GM19438 (cell line): ENCODE measurements around the gene MOB3C.

Experiments
- ATAC-seq: cut with Tn5 transposase; IDR thresholded peaks from one replicate; pipeline ENCODE4 v1.9.1; 2021; ENCODE audit warnings: low read depth; ENCODE audit not compliant: unreplicated experiment

MOB3C gene

GRCh38 chr1:46580140-46580903, 36.3 kb downstream of the MOB3C start:
- ATAC-seq: no peak

DNA sequence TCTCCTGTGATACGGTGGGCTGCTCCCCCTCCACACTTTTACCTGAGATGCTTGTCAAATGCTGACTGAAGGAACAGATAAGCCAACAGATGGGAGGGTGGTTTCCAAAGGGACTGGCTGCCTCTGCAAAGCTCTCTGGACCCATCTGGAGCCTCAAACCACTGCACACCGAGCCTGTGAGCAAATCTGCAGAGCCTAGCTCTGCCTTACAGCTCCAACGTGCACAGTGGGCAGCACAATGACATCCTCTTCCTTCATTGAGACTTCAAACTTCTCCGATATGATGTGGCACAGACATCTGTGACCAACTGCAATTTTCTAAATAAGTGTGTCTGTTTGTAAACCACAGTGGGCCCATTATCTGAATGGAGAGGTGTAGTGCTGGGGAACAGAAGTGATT, 38.9 kb downstream of the MOB3C start:
- ATAC-seq: no peak

- no peak for ATAC-seq
Observed at GRCh38 chr1:46576596-46576995, 40.0 kb downstream of the MOB3C start.

- ATAC-seq: no peak
Observed at GRCh38 chr1:46575778-46576177, 40.8 kb downstream of the MOB3C start.

DNA sequence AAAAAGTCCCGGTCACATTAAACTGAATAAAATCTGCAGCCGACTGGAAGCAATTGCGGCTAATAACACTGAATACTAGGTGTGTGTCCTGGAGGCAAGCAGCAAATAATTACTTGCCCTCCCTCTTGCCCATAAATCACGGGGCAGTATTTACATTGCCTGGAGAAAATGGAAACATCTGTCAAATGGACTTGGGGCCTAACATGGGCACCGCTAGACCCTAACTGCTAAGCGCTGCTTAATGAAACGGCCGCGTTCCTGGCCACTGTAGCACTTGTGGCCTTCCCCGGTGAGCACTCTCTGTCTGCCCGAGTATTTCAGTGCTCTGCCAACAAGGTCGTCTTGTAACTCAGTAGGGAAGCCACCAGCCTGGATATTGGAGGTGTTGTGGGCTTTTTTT, 41.3 kb downstream of the MOB3C start:
- ATAC-seq: no peak

DNA sequence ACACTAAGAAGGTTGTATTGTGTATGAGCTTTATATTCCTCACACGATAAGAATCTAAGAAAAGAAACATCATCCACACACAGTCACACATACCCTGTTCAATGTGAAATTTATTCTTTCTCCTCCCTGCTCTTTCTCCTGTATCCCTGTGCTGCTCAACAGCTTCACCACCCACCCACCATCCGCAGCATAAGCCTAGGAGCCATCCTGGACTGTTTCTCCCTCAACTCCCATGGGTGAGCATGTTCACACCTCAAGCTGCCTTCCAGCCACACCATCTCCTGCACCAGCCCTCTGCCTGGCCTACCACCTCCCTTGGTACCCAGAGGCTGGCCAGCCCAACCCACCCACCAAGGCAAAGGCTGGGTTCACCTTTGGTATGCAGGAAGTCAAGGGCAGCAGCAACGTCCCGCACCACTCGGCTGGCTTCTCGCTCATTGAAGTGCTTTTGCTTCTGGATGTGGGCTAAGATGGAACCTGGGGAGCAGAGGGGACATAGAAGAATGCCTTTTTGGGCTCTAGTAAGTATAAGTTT, 44.9 kb downstream of the MOB3C start:
- no peak for ATAC-seq

DNA sequence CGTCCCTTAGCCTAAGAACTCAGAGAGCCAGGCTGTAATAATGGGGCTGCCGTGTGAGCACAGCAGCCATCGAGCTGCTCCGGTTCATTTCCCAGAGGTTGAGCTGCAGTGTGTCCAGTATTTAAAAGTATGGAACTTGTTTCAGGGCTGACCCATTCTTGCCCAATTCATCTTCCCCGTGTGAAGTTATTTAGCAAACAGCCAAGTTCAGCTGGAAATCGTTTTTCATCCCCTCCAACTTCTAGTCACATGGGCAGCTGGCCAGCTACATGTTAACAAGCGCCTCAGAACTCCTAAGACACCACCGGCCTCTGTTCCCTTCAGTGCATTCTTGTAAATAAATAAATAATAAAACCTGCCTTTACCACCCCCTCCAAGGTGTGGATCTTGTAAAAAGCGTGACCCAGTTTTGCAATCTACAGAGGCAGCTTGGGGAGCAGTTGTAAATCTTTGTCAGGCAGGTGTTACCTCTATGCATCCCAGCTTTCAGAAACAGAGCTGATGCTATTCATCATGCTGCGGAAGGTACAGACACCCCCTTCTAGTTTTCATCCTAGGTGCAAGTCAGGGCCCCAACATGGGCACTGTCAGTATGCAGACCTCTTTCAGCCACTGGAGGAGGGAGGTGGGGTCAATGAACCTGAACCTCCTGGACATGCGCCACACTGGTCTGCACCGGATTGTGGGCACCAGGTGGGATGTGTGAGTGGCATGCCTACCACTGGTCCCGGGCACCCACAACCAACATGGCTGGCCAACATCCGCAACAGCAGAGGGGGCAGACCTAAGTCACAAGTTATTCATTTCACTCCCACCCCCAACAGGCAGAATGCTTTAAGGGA, 46.5 kb downstream of the MOB3C start:
- ATAC-seq: no peak

DNA sequence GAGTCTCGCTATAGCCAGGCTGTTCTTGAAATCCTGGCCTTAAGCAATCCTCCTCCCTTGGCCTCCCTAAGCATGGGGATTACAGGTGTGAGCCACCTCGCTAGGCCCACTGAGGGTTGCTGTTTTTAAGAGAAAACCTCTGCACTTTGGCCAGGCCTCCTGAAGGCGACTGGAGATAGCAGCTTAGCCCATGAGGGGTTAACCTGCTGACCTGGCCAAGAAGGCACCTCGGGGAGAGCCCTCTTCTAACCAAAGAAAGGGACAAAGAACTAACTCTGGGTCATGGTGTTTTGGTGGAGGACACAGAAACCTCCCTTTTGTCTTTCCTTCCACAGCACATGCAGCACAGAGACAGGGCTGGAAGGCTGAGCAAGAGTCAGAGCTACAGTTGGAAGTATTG, 47.5 kb downstream of the MOB3C start:
- no peak for ATAC-seq

DNA sequence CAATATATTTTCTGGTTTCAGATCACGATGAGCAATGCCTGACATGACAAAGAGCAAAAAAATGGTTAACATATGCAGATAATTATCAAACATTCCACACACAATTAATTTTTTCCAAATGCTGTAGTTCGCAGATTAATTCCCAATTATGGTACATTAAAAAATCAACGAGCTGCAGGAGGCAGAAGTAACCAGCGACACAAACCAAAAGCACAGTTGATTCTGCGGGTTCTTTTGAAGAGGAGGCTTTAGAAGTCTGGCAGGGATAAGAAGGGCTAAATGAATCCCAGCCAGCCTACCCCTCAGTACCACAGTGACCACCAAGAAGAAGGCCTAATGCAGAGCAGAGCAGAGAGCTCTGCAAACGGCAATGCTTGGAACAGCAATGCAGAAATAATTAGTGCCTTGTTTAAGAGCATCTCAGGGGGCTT, 48.1 kb downstream of the MOB3C start:
- no peak for ATAC-seq

GRCh38 chr1:46563341-46563740, 53.3 kb downstream of the MOB3C start:
- no peak for ATAC-seq

DNA sequence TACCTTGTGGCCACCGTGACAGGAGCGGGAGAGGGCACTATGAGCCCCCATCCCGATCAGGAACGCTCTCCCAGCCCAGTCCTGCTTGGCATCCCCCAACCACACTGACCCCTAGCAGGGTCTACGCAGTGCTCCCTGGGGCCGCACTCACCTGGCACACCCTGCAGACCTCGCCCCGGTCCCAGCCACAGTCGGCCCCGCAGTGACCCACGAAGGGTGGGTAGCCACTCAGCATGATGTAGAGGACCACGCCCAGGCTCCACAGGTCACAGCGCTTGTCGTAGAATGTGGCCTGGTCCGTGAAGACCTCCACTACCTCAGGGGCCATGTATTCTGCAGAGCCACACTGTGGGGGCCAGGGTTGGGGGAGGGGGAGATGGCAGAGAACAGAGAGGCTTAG, 54.1 kb downstream of the MOB3C start:
- ATAC-seq: no peak

- no peak for ATAC-seq
Observed at GRCh38 chr1:46558966-46559365, 57.6 kb downstream of the MOB3C start.

GRCh38 chr1:46558141-46558963, 58.3 kb downstream of the MOB3C start:
- no peak for ATAC-seq
